B cell (primary cell): Measurements from ENCODE around the gene KLRC3.

ENCODE experiments used
- CTCF ChIP-seq: fragments of 200-600 bp; IDR thresholded peaks from one replicate; pipeline ENCODE4 v1.8.0; 2022; ENCODE audit warnings: antibody characterized with exemption, mild to moderate bottlenecking
- EZH2 ChIP-seq: IDR thresholded peaks from 2 replicates; pipeline ENCODE4 v1.6.1; 2012; ENCODE audit warnings: borderline replicate concordance, low read depth, mild to moderate bottlenecking, moderate library complexity, low read length; ENCODE audit not compliant: insufficient read depth, poor library complexity, severe bottlenecking

- no peak for TF ChIP-seq CTCF
- TF ChIP-seq EZH2, result no peak
Observed at GRCh38 chr12:10368206-10369171, 51.9 kb downstream of the KLRC3 start.
